SK-N-SH treated with all-trans-retinoic acid at 6 μM for 48 hours (cell line): ENCODE measurements around the gene ENTPD2.

ENCODE experiments used
- CSDC2 ChIP-seq: fragments of 250-450 bp; sonication (Bioruptor Pico); IDR thresholded peaks from 2 replicates; pipeline ENCODE4 v1.5.0; 2020; ENCODE audit warnings: mild to moderate bottlenecking, moderate library complexity
- ESRRG ChIP-seq: fragments of 250-450 bp; sonication (Bioruptor Pico); IDR thresholded peaks from 2 replicates; pipeline ENCODE4 v1.6.1; 2021; ENCODE audit warnings: mild to moderate bottlenecking
- OSR1 ChIP-seq: fragments of 250-450 bp; sonication (Bioruptor Pico); IDR thresholded peaks from 2 replicates; pipeline ENCODE4 v1.8.0; 2022; ENCODE audit warnings: moderate library complexity, mild to moderate bottlenecking, inconsistent platforms
- SNAI2 ChIP-seq: fragments of 250-450 bp; sonication (Bioruptor Pico); IDR thresholded peaks from 2 replicates; pipeline ENCODE4 v1.5.0; 2020; ENCODE audit warnings: mild to moderate bottlenecking, moderate library complexity
- TSHZ2 ChIP-seq: fragments of 250-450 bp; sonication (Bioruptor Pico); IDR thresholded peaks from 2 replicates; pipeline ENCODE4 v1.5.0; 2020; ENCODE audit warnings: mild to moderate bottlenecking, moderate library complexity
- ZNF8 ChIP-seq: fragments of 450-650 bp; formaldehyde crosslinking; IDR thresholded peaks from 2 replicates; pipeline ENCODE4 v1.5.0; 2020; ENCODE audit warnings: mild to moderate bottlenecking, moderate library complexity
- TF ChIP-seq, protein P1 (sequence below): fragments of 250-450 bp; sonication (Bioruptor Pico); IDR thresholded peaks from 2 replicates; pipeline ENCODE4 v1.8.0; 2020; ENCODE audit warnings: mild to moderate bottlenecking, moderate library complexity, borderline replicate concordance
- TF ChIP-seq, protein P2 (sequence below): fragments of 250-450 bp; sonication (Bioruptor Pico); IDR thresholded peaks from 2 replicates; pipeline ENCODE4 v1.5.1; 2020; ENCODE audit warnings: low read depth, mild to moderate bottlenecking, moderate library complexity

- no peak for TF ChIP-seq CSDC2 (CRISPR knock-in tag)
- TF ChIP-seq, protein P1, sequence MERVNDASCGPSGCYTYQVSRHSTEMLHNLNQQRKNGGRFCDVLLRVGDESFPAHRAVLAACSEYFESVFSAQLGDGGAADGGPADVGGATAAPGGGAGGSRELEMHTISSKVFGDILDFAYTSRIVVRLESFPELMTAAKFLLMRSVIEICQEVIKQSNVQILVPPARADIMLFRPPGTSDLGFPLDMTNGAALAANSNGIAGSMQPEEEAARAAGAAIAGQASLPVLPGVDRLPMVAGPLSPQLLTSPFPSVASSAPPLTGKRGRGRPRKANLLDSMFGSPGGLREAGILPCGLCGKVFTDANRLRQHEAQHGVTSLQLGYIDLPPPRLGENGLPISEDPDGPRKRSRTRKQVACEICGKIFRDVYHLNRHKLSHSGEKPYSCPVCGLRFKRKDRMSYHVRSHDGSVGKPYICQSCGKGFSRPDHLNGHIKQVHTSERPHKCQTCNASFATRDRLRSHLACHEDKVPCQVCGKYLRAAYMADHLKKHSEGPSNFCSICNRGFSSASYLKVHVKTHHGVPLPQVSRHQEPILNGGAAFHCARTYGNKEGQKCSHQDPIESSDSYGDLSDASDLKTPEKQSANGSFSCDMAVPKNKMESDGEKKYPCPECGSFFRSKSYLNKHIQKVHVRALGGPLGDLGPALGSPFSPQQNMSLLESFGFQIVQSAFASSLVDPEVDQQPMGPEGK (CRISPR knock-in tag): no peak
- no peak for TF ChIP-seq OSR1 (CRISPR knock-in tag)
- TF ChIP-seq SNAI2 (CRISPR knock-in tag): no peak
- TF ChIP-seq, protein P2, sequence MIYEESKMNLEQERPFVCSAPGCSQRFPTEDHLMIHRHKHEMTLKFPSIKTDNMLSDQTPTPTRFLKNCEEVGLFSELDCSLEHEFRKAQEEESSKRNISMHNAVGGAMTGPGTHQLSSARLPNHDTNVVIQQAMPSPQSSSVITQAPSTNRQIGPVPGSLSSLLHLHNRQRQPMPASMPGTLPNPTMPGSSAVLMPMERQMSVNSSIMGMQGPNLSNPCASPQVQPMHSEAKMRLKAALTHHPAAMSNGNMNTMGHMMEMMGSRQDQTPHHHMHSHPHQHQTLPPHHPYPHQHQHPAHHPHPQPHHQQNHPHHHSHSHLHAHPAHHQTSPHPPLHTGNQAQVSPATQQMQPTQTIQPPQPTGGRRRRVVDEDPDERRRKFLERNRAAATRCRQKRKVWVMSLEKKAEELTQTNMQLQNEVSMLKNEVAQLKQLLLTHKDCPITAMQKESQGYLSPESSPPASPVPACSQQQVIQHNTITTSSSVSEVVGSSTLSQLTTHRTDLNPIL: no peak
- no peak for TF ChIP-seq TSHZ2 (CRISPR knock-in tag)
- no peak for TF ChIP-seq ZNF8 (CRISPR knock-in tag)
- TF ChIP-seq ESRRG (CRISPR knock-in tag): no peak
These were observed 32.9 kb upstream of the ENTPD2 start, which contains the start of gene MAN1B1 for GRCh38 chr9:137086531-137087408.
